ENCODE data around the gene GRK1. TPM values are rescaled to one million over a fixed set of nuclear protein-coding genes. Genes with fewer than 3 reads are reported as not detected.

Gene GRK1
- total and polyA plus RNA-seq, 11 donors, result 0.08 to 1.3 (median 0.16) TPM; not detected in 3

- peaks cover 0 to 3% (median 0%) of the 10 kb centered on the region in 9 donors for H3K36me3 ChIP-seq
- no peak for TF ChIP-seq POLR2A (IDR thresholded peaks at IDR 0.05)
- TF ChIP-seq, protein P1, sequence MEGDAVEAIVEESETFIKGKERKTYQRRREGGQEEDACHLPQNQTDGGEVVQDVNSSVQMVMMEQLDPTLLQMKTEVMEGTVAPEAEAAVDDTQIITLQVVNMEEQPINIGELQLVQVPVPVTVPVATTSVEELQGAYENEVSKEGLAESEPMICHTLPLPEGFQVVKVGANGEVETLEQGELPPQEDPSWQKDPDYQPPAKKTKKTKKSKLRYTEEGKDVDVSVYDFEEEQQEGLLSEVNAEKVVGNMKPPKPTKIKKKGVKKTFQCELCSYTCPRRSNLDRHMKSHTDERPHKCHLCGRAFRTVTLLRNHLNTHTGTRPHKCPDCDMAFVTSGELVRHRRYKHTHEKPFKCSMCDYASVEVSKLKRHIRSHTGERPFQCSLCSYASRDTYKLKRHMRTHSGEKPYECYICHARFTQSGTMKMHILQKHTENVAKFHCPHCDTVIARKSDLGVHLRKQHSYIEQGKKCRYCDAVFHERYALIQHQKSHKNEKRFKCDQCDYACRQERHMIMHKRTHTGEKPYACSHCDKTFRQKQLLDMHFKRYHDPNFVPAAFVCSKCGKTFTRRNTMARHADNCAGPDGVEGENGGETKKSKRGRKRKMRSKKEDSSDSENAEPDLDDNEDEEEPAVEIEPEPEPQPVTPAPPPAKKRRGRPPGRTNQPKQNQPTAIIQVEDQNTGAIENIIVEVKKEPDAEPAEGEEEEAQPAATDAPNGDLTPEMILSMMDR (IDR thresholded peaks at IDR 0.05), result no peak
- 83 to 88% (median 85%) methylated on average over 19 of the region's 19 CpGs for WGBS, 4 donors
- DNase-seq (no peak), ATAC-seq (no peak)
- no peaks in the 10 kb centered on the region for H3K4me1 ChIP-seq
- H3K4me3 ChIP-seq, result no peak overlapping the region
- H3K27ac ChIP-seq, result no peak overlapping the region
- H3K9me3 ChIP-seq, result no peaks in the 10 kb centered on the region
- intact Hi-C loops (cut with DNase I), result no loop called here
- no peaks in the 10 kb centered on the region for H3K27me3 ChIP-seq
Observed at GRCh38 chr13:113785051-113786010, 118.3 kb downstream of the GRK1 start.

GRCh38 chr13:113786262-113786841 is 119.3 kb downstream of the GRK1 start:
- no peak overlapping the region for H3K4me3 ChIP-seq
- intact Hi-C loops (cut with DNase I), result no loop called here
- DNase-seq, result no peak
- H3K27ac ChIP-seq, result no peak overlapping the region
- H3K9me3 ChIP-seq, result no peaks in the 10 kb centered on the region
- H3K36me3 ChIP-seq, result peaks cover 0 to 3% (median 0%) of the 10 kb centered on the region in 9 donors
- ATAC-seq, result peak in 1 of 4 donors; percentile 84
- TF ChIP-seq, protein P1 (IDR thresholded peaks at IDR 0.05), result no peak
- TF ChIP-seq POLR2A (IDR thresholded peaks at IDR 0.05), result no peak
- 61 to 79% (median 68%) methylated on average over 17 of the region's 17 CpGs for WGBS, 4 donors
- no peaks in the 10 kb centered on the region for H3K27me3 ChIP-seq
- no peaks in the 10 kb centered on the region for H3K4me1 ChIP-seq

Other genes starting within 250 kb of the GRK1 start
- gene ADPRHL1, start 213.7 kb upstream of the GRK1 start, total RNA-seq, result 100 to 1,000 TPM; 329 to 774 (median 572) TPM
- gene ADPRHL1, start 213.7 kb upstream of the GRK1 start, polyA plus RNA-seq, result 100 to 1,000 TPM; 160 to 252 TPM
- gene DCUN1D2, start 176.5 kb upstream of the GRK1 start, total RNA-seq, result 100 to 1,000 TPM in 7 of 9 donors, 10 to 100 TPM in 2; 95.4 to 247 (median 159) TPM
- gene DCUN1D2, start 176.5 kb upstream of the GRK1 start, polyA plus RNA-seq, result 10 to 100 TPM; 68.7 to 83.9 TPM
- 10 to 100 TPM; 39.7 to 50.3 (median 45.8) TPM for gene TFDP1, start 82.5 kb upstream of the GRK1 start, total RNA-seq
- 10 to 100 TPM; 19.7 to 30.4 TPM for gene TFDP1, start 82.5 kb upstream of the GRK1 start, polyA plus RNA-seq
- not detected for gene ATP4B, start 9.0 kb upstream of the GRK1 start, total RNA-seq
- gene ATP4B, start 9.0 kb upstream of the GRK1 start, polyA plus RNA-seq, result not detected
- 10 to 100 TPM in 1 of 9 donors, 1 to 10 TPM in 8; 1.4 to 20.3 (median 4.4) TPM for gene TMEM255B, start 92.0 kb downstream of the GRK1 start, total RNA-seq
- gene TMEM255B, start 92.0 kb downstream of the GRK1 start, polyA plus RNA-seq, result 1 to 10 TPM; 4.2 to 6.0 TPM
- gene GAS6, start 196.9 kb downstream of the GRK1 start, total RNA-seq, result 100 to 1,000 TPM; 125 to 438 (median 183) TPM
- gene GAS6, start 196.9 kb downstream of the GRK1 start, polyA plus RNA-seq, result 100 to 1,000 TPM in 1 of 2 donors, 10 to 100 TPM in 1; 96.7 to 249 TPM

Data from heart left ventricle (tissue), 16 donors.